HT-29 (cell line): ENCODE data around the gene ZCCHC9. TPM values are rescaled to one million over a fixed set of nuclear protein-coding genes. Genes with fewer than 3 reads are reported as not detected.
"Not testable (repeated sequence)": the region's sequence is repeated elsewhere in the genome, so short reads cannot be mapped to it uniquely, and the experiment has no call there.

Experiments used
- DNase-seq: peaks from one replicate; pipeline ENCODE4 v3.0.0-alpha.2; 2015; ENCODE audit warnings: low spot score
- total RNA-seq: library from RNA; depleted of rRNA; stranded (reverse); fragments of >200 nt; shearing (Covaris generic); gene quantifications from 2 replicates; pipeline ENCODE4 v1.2.3, GENCODE V29; 2014

ZCCHC9 gene
- total RNA-seq, 1 experiment from 2014 or later, result 11.2 TPM

GRCh38 chr5:81305785-81306184 lies 4.4 kb downstream of the ZCCHC9 start:
- no peak for DNase-seq

- DNase-seq, result no peak
Observed at GRCh38 chr5:81308836-81309235, 7.4 kb downstream of the ZCCHC9 start.

- no peak for DNase-seq
Observed at GRCh38 chr5:81310402-81311063, 9.1 kb downstream of the ZCCHC9 start.

GRCh38 chr5:81313278-81313677 lies 11.9 kb downstream of the ZCCHC9 start:
- DNase-seq, result no peak

GRCh38 chr5:81313686-81314085 lies 12.3 kb downstream of the ZCCHC9 start:
- no peak for DNase-seq

GRCh38 chr5:81314581-81314980 lies 13.2 kb downstream of the ZCCHC9 start:
- no peak for DNase-seq

GRCh38 chr5:81315336-81315735 lies 13.9 kb downstream of the ZCCHC9 start:
- no peak for DNase-seq

- no peak for DNase-seq
Observed at GRCh38 chr5:81315830-81316229, 14.4 kb downstream of the ZCCHC9 start.

- no peak for DNase-seq
Observed at GRCh38 chr5:81316571-81316970, 15.2 kb downstream of the ZCCHC9 start.

- DNase-seq, result no peak
Observed at GRCh38 chr5:81317536-81317935, 16.1 kb downstream of the ZCCHC9 start.

GRCh38 chr5:81326554-81326953 lies 25.2 kb downstream of the ZCCHC9 start:
- no peak for DNase-seq

GRCh38 chr5:81334304-81335061 lies 33.1 kb downstream of the ZCCHC9 start:
- DNase-seq, result no peak

- DNase-seq, result no peak
Observed at GRCh38 chr5:81335946-81336345, 34.6 kb downstream of the ZCCHC9 start.

GRCh38 chr5:81336556-81336955 lies 35.2 kb downstream of the ZCCHC9 start:
- no peak for DNase-seq

- no peak for DNase-seq
Observed at GRCh38 chr5:81337803-81338202, 36.4 kb downstream of the ZCCHC9 start.

GRCh38 chr5:81338213-81338612 lies 36.8 kb downstream of the ZCCHC9 start:
- DNase-seq, result not testable (repeated sequence)

GRCh38 chr5:81344736-81345135 lies 43.3 kb downstream of the ZCCHC9 start:
- no peak for DNase-seq

GRCh38 chr5:81345411-81346003 lies 44.1 kb downstream of the ZCCHC9 start:
- no peak for DNase-seq

- no peak for DNase-seq
Observed at GRCh38 chr5:81349161-81349560, 47.8 kb downstream of the ZCCHC9 start.

GRCh38 chr5:81350507-81350906 lies 49.1 kb downstream of the ZCCHC9 start:
- no peak for DNase-seq

GRCh38 chr5:81353189-81353588 lies 51.8 kb downstream of the ZCCHC9 start:
- DNase-seq, result no peak

GRCh38 chr5:81354093-81354492 lies 52.7 kb downstream of the ZCCHC9 start:
- no peak for DNase-seq
